ENCODE results near the gene CCR6. TPM values are rescaled to one million over a fixed set of nuclear protein-coding genes. Genes with fewer than 3 reads are reported as not detected.

The CCR6 gene
- total and polyA plus RNA-seq, 2 donors, result 0.20 TPM; not detected in 1

GRCh38 chr6:167105060-167105459, 17.8 kb upstream of the CCR6 start:
- WGBS, result 95% methylated on average over 6 of the region's 6 CpGs

GRCh38 chr6:167106406-167106805, 16.5 kb upstream of the CCR6 start:
- Histone ChIP-seq H3K36me3 (ENCODE audit: insufficient read depth) (no peaks in the 10 kb centered on the region), H3K4me1 (ENCODE audit: insufficient read depth) (no peaks in the 10 kb centered on the region), H3K27ac (ENCODE audit: low read depth) (no peak overlapping the region), H3K4me3 (ENCODE audit: low read depth, low read length) (no peak overlapping the region)
- 65% methylated on average over 1 of the region's 1 CpG for WGBS
- DNase-seq (ENCODE audit: extremely low spot score), result no peak

More at GRCh38 chr6:167105060-167105459, 17.8 kb upstream of the CCR6 start:
- no peaks in the 10 kb centered on the region for H3K36me3 ChIP-seq (ENCODE audit: insufficient read depth)
- no peak overlapping the region for H3K27ac ChIP-seq (ENCODE audit: low read depth)
- no peak for DNase-seq (ENCODE audit: extremely low spot score)
- no peak overlapping the region for H3K4me3 ChIP-seq (ENCODE audit: low read depth, low read length)
- no peaks in the 10 kb centered on the region for H3K4me1 ChIP-seq (ENCODE audit: insufficient read depth)

- no peak for DNase-seq (ENCODE audit: extremely low spot score)
- no peaks in the 10 kb centered on the region for H3K4me1 ChIP-seq (ENCODE audit: insufficient read depth)
- H3K27ac ChIP-seq (ENCODE audit: low read depth), result no peak overlapping the region
- WGBS, result 83% methylated on average over 7 of the region's 7 CpGs
- H3K4me3 ChIP-seq (ENCODE audit: low read depth, low read length), result no peak overlapping the region
- H3K36me3 ChIP-seq (ENCODE audit: insufficient read depth), result no peaks in the 10 kb centered on the region
Measured at GRCh38 chr6:167107787-167108186, 15.1 kb upstream of the CCR6 start.

- 95% methylated on average over 5 of the region's 5 CpGs for WGBS
- H3K4me1 ChIP-seq (ENCODE audit: insufficient read depth), result no peaks in the 10 kb centered on the region
- no peaks in the 10 kb centered on the region for H3K36me3 ChIP-seq (ENCODE audit: insufficient read depth)
- no peak for DNase-seq (ENCODE audit: extremely low spot score)
- no peak overlapping the region for H3K4me3 ChIP-seq (ENCODE audit: low read depth, low read length)
- no peak overlapping the region for H3K27ac ChIP-seq (ENCODE audit: low read depth)
Measured at GRCh38 chr6:167108278-167108677, 14.6 kb upstream of the CCR6 start.

GRCh38 chr6:167109651-167110050, 13.2 kb upstream of the CCR6 start:
- H3K4me1 ChIP-seq (ENCODE audit: insufficient read depth), result no peaks in the 10 kb centered on the region
- no peak overlapping the region for H3K4me3 ChIP-seq (ENCODE audit: low read depth, low read length)
- no peak overlapping the region for H3K27ac ChIP-seq (ENCODE audit: low read depth)
- WGBS, result 40% methylated on average over 6 of the region's 6 CpGs
- DNase-seq (ENCODE audit: extremely low spot score), result no peak
- H3K36me3 ChIP-seq (ENCODE audit: insufficient read depth), result no peaks in the 10 kb centered on the region

GRCh38 chr6:167111597-167111996, 11.3 kb upstream of the CCR6 start:
- WGBS, result 77% methylated on average over 3 of the region's 3 CpGs
- Histone ChIP-seq H3K27ac (ENCODE audit: low read depth) (no peak overlapping the region), H3K36me3 (ENCODE audit: insufficient read depth) (no peaks in the 10 kb centered on the region), H3K4me1 (ENCODE audit: insufficient read depth) (no peaks in the 10 kb centered on the region), H3K4me3 (ENCODE audit: low read depth, low read length) (no peak overlapping the region)
- DNase-seq (ENCODE audit: extremely low spot score), result no peak

DNA sequence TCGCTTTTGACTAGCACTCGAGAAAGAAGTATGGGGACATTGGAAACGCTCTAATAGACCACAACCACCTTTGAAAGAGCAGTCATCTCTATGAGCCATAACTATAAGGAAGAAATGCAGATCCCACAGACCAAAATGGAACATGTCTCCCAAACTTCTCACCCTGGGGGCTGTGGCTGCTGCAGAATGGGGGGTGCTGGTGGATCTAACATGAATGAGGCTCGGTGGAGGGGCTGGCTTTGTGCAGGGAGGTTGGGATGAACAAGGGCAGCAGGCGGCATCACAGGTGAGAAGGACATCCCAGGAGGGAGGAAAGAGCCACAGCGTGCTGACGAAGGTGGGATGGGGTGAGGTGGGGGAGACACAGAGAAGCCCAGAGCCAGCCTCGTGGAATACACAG, 10.5 kb upstream of the CCR6 start:
- Histone ChIP-seq H3K4me1 (ENCODE audit: insufficient read depth) (no peaks in the 10 kb centered on the region), H3K36me3 (ENCODE audit: insufficient read depth) (no peaks in the 10 kb centered on the region), H3K27ac (ENCODE audit: low read depth) (no peak overlapping the region), H3K4me3 (ENCODE audit: low read depth, low read length) (no peak overlapping the region)
- WGBS, result 95% methylated on average over 8 of the region's 8 CpGs
- no peak for DNase-seq (ENCODE audit: extremely low spot score)

GRCh38 chr6:167113047-167113754, 9.7 kb upstream of the CCR6 start:
- DNase-seq (ENCODE audit: extremely low spot score), result no peak
- no peak overlapping the region for H3K27ac ChIP-seq (ENCODE audit: low read depth)

DNA sequence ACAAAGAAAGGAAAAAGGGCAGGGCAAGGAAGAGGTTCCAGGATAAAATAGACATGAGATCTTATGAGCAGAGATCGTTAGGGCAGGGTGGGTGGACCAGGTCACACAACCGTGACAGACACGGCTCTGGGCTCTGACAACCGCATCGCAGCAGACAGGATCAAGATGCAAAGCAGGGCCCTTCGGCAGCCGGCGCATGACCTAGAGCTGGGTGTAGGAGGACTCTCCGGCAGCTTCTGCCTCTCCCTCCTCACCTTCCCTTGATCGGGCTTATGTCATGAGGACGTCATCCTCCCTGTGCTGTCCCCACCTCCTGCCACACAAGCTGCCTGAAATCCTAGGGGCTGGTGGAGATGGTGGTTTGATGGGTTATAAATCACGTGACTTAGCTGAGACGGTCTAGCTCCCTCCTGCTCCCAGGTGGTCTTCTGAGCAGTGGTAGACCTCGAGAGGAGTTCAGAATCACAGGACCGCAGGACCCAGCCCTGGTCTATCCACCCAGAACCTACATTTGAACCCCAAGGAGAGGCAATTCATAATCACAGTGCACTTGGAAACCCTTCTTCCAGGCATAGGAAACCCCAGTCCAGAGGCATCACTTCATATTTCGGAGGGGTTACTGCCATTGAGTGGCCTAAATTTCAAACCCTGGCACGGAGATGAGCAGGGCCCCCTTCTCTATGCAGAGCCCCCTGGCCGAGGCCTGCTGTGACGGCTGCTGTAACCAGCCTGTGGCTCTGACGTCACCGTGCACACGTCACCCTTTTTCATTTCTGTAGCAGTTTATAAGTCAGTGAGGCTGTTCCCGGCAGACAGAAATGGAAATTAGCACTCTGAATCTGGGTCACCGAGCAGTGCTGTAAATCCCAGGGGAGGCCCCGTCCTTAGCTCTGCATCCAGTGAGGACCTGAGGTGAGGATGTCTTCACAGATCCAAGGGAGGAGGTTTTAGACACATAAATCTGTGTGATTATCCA, 8.7 kb upstream of the CCR6 start:
- no peak overlapping the region for H3K27ac ChIP-seq (ENCODE audit: low read depth)
- 82% methylated on average over 25 of the region's 25 CpGs for WGBS
- no peaks in the 10 kb centered on the region for H3K36me3 ChIP-seq (ENCODE audit: insufficient read depth)
- H3K4me1 ChIP-seq (ENCODE audit: insufficient read depth), result no peaks in the 10 kb centered on the region
- no peak overlapping the region for H3K4me3 ChIP-seq (ENCODE audit: low read depth, low read length)
- no peak for DNase-seq (ENCODE audit: extremely low spot score)

More at GRCh38 chr6:167113047-167113754, 9.7 kb upstream of the CCR6 start:
- Histone ChIP-seq H3K36me3 (ENCODE audit: insufficient read depth) (no peaks in the 10 kb centered on the region), H3K4me3 (ENCODE audit: low read depth, low read length) (no peak overlapping the region), H3K4me1 (ENCODE audit: insufficient read depth) (no peaks in the 10 kb centered on the region)
- 66% methylated on average over 8 of the region's 8 CpGs for WGBS

GRCh38 chr6:167115054-167115453, 7.8 kb upstream of the CCR6 start:
- WGBS, result 91% methylated on average over 10 of the region's 10 CpGs
- Histone ChIP-seq H3K4me1 (ENCODE audit: insufficient read depth) (no peaks in the 10 kb centered on the region), H3K27ac (ENCODE audit: low read depth) (no peak overlapping the region), H3K4me3 (ENCODE audit: low read depth, low read length) (no peak overlapping the region), H3K36me3 (ENCODE audit: insufficient read depth) (no peaks in the 10 kb centered on the region)
- no peak for DNase-seq (ENCODE audit: extremely low spot score)

- Histone ChIP-seq H3K36me3 (ENCODE audit: insufficient read depth) (no peaks in the 10 kb centered on the region), H3K27ac (ENCODE audit: low read depth) (no peak overlapping the region), H3K4me3 (ENCODE audit: low read depth, low read length) (no peak overlapping the region), H3K4me1 (ENCODE audit: insufficient read depth) (no peaks in the 10 kb centered on the region)
- no peak for DNase-seq (ENCODE audit: extremely low spot score)
- WGBS, result 49% methylated on average over 25 of the region's 25 CpGs
Measured at GRCh38 chr6:167116109-167116837, 6.6 kb upstream of the CCR6 start.

DNA sequence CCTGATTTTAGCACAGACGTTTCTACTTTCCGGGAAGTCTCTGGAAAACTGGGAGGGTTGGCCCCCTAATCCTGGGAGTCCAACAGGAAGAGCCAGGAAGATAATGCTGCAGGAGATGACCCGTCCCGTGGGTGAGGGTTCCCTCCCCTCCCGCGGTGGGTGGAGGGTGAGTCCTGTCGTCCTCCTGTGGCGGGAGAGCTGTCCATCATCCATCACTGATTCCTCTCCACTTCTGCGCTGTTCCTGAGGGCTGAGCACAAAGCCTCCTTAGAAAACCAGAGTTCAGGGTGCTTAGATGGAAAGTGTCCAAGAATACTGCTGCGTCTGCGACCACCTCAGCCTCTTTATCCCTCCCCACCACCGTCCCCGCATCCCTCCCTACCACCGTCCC, 6.1 kb upstream of the CCR6 start:
- Histone ChIP-seq H3K4me3 (ENCODE audit: low read depth, low read length) (no peak overlapping the region), H3K36me3 (ENCODE audit: insufficient read depth) (no peaks in the 10 kb centered on the region), H3K4me1 (ENCODE audit: insufficient read depth) (no peaks in the 10 kb centered on the region), H3K27ac (ENCODE audit: low read depth) (no peak overlapping the region)
- WGBS, result 79% methylated on average over 14 of the region's 14 CpGs
- no peak for DNase-seq (ENCODE audit: extremely low spot score)

DNA sequence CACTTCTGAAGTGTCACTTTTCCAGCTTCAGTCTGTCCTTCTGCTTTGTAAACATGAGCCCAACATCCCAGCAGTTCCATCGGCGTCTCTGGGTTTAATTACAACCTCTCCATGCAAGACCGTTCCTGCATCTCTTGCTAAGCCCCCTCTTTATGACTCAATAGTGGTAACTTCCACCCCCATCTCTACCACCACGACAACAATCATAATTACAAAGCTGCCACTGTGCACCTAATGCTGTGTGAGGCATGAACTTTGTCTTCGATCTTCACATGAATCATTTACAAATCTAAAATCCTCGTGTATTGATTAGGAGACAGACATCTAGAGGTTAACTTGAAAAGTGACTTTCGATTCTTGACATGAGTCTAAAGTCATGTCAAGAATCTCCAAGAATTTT, 4.9 kb upstream of the CCR6 start:
- no peaks in the 10 kb centered on the region for H3K36me3 ChIP-seq (ENCODE audit: insufficient read depth)
- 85% methylated on average over 7 of the region's 7 CpGs for WGBS
- no peak overlapping the region for H3K4me3 ChIP-seq (ENCODE audit: low read depth, low read length)
- no peak for DNase-seq (ENCODE audit: extremely low spot score)
- no peaks in the 10 kb centered on the region for H3K4me1 ChIP-seq (ENCODE audit: insufficient read depth)
- H3K27ac ChIP-seq (ENCODE audit: low read depth), result no peak overlapping the region

All from urinary bladder (tissue), 4 donors.